T1000 (cell line): ENCODE data around the gene KCNMB2.
A peak's percentile ranks its signal among the peaks of the same experiment; 100 is the strongest.
"Not testable (repeated sequence)": the region's sequence is repeated elsewhere in the genome, so short reads cannot be mapped to it uniquely, and the experiment has no call there.

ENCODE experiments used
- DNase-seq: peaks from one replicate; lab custom pipeline; 2025; ENCODE audit warnings: mixed read lengths; lab: John Stamatoyannopoulos, UW

KCNMB2 gene

DNA sequence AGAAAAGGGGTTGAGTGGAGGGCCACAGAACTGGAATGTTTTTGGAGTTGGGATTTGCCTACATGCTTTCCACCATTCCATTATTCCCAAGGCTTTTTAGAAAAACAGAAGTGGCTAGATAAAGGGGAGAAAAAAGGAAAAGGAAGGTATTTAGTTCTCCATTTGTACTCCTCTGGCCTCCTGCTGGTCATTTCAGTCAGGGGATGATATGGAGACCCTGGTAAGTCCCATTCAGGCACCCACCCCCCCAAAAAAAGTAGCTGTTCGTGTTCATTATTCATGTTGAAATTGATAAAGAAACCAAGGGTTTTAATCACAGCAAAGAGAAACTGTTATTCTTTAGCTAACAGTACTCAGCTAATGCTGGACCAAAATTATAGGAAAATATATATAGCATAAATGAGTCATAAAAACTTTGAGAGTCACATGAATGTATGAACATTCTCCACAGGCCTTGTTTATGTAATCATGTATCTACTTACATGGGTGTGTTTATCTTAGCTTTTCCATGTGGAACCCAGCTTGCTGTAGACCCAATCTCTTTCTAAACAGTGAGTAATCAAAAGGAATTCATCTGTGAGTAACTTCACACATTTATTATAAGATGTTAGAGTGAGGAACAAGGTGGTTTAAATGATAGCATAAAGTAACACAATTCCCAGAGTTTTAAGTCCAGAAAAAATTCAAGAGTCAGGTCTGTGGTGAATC is 167.2 kb downstream of the KCNMB2 start:
- no peak for DNase-seq

- DNase-seq, result peak; percentile 13
Measured at GRCh38 chr3:178705925-178706324, 169.7 kb downstream of the KCNMB2 start.

DNA sequence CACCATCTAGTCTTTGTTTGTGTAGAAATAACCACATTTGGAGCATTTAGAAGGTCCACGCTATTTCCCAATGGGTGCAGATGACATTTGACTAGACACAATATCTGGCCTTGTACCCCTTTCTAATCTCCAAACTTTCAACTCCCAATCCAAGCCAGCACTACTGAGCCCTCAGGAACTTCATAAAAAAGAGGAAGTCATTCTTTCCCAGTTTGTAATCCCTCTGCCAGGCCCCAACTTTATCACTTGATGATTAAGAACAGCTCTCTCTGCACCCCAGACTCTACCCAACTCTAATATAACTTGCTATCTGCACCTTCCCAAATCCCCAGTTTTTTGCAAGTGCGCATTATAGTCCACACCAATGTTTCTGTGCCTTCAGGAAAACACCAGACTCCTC is 170.2 kb downstream of the KCNMB2 start:
- DNase-seq, result no peak

DNA sequence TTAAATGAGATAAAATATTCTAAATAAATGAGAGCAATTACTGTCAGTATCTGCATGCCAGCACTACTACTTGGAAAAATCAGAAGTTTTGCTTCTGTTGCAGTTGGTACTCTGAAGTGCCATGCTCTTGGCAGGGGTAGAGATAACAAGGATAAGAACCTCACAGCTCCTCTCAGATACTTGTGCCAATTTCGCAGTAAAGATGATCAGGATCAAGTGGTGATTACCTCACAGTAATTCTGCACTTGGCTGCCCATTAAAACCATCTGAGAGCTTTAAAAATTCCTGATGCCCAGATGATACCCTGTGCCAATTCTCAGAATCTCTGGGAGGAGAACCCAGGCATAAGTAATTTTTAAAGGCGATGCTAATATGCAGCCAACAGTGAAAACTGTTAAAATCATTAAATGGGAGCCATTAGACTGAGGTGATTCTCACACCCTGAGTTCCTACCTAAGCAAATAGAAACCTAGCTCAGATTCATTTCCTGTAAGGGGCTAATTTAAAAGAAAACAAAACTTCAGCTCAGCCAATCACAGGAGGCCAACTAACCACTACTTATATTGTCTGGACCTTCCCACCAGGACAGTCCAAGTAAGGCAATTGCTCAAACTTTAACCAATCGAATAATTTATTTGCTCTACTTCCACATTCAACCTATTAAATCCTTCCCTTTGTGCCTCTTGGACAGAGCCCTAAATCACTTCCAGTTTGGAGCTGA is 171.2 kb downstream of the KCNMB2 start:
- DNase-seq, result no peak

DNA sequence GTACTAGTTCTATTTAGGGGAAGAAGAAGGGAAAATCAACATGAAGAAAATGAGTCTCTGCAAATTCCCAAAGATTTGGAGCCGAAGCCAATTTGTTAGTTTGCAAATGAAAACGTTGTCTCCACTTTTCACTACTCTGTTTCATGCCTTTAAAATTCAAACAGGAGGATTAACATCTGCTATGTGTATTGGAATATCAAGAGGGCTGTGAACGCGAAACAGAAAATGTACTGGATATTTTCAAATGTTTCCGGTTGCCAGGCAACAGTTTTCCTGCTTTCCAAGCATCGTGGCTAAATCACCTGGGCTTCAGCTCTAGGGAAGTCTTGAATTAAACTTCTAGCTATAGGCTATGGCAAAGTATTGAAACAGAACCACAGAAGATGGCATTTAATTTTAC is 172.8 kb downstream of the KCNMB2 start:
- no peak for DNase-seq

DNA sequence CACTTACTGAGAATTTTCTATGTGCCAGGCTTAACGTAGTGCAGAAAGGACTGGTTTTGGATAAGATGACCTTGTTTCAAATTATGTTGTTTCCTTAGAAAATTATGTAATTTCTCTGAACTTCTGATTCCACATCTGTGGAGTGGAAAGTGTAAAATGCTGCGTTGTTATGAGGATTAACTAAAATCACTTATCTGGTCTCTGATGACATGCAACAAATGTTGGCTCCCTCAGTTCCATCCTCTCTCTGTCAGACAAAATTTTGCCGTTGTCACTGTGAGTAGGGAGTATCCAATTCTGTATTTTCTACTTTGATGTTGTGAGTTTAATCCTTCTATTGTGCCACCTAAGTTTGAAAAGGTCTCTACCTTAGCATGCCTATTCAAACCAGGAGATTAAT is 175.5 kb downstream of the KCNMB2 start:
- no peak for DNase-seq

GRCh38 chr3:178712247-178712646 is 176.0 kb downstream of the KCNMB2 start:
- no peak for DNase-seq

DNA sequence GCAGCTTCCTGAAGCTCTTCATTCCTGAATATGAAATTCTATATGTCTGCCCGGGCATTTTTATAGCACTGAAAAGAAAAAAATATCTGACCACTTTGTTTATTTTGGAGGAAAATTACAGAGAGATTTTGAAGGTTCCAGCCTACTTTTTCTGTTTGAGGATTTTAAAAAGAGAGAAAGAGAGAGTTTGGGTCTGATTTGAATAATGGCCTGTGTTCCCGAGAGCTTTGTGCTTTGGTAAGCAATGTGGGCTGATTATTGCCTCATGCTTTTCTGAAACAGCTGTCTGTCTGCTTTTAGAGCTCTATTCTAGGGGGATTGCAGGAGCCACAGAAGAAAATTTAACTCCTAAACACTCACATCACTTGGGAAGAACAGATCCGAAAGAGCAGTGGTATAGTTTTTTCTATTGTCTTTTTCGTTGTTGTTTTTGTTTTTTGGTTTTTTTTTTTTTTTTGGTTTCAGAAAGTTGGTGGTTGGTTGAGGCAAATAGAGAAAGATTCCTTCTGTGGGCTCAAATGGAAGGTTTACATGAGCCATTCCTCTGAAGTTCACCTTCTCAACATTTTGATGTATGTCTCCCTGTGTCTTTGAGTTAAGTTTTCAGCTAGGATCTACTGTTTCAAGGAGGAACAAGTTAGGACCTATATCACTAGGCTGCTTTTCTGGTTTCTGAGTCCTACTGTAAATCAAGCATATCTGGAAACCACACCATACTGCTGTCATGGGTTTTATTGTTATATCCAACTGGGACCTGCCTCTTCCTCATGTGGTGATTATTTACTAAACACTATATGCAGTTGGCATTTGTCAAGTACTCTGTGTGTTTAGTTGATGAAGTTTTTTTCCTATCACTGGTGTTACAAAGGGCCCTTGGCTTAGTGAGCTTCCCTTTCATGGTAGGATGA is 178.9 kb downstream of the KCNMB2 start:
- no peak for DNase-seq

DNA sequence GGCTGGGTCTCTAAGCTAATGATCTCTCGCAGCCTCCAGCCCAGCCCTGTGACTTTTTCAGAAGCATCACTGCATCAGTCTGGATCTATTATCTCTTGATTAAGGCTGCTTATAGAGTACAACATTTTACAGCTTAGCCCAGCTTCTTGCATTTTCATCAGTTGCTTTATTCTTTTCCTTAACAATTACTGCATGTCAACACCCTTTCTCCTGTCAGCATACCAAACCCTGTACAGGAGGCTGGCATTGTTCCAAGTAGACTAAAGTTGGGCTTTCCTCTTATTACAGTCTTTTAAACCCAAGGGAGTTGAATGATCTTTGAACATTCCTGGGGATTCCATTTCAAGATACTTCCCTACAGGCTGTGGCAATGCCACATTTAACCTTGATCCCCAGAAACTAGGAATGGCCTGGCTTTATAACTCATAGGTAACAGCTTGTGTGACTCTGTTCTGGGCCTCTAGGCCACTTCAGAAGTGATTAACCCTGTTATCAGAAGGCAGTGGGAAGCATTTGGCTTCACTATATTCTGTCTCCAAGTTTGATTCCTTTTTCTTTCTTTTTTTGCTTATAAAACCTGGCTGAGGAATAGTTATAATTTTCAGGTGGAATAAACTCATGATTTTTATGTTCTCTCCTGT is 182.9 kb downstream of the KCNMB2 start:
- no peak for DNase-seq

DNA sequence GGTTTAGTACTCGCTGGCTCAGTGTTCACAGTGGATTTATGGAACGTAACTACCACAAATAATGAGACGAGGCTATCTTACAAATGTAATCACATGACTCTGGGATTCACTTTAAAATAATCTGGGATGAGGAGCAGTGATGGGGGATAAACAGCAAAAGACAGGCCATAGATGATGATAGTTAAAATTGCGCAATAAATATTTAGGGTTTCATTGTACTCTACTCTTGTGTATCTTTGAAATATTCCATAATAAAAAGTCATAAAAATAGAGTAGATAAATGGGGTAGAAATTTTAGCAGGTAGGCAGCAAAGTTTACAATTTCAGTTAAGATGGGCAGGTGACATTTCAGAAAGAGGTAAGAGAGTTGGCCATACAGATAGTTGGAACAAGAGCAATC is 196.6 kb downstream of the KCNMB2 start:
- DNase-seq, result no peak

GRCh38 chr3:178735032-178735674 is 198.9 kb downstream of the KCNMB2 start:
- DNase-seq, result no peak

- DNase-seq, result no peak
Measured at GRCh38 chr3:178736300-178736699, 200.1 kb downstream of the KCNMB2 start.

GRCh38 chr3:178739720-178740119 is 203.5 kb downstream of the KCNMB2 start:
- no peak for DNase-seq

DNA sequence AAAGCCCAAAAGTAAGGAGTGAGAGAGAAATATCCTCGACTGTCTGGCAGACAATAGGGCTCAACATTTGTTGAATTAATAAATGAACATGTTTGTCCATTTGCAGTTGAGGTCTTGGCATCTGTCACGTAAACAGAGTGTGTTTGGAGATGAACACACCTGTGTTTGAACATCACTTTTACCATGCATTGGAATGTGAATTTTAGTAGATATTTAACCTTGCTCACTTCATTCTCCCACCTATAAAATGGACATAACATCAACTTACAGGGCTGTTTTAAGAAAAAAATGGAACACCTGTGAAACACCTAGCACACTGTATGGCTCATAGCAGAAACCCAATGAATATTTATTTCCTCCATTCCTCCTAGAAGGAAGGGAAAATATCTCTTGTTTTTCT is 204.8 kb downstream of the KCNMB2 start:
- DNase-seq, result no peak

DNA sequence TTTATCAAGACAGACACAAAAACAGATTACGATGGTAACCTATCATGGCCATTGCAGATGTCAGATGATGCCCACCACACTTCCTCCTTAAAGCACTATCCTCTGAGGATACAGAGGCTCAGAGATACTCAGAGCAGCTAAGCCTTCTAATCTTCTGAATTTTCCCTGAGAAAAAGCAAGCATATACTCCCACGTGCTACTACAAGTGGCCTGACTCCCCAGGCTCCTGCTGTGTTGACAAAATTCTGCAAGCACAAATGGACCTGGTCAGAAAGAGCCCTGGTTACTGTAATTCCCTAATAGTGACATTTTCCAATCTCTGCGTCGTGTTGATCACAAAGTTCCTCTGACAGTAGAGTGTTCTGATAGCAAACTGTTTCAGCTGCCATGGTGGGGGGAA is 207.1 kb downstream of the KCNMB2 start:
- DNase-seq, result no peak

DNA sequence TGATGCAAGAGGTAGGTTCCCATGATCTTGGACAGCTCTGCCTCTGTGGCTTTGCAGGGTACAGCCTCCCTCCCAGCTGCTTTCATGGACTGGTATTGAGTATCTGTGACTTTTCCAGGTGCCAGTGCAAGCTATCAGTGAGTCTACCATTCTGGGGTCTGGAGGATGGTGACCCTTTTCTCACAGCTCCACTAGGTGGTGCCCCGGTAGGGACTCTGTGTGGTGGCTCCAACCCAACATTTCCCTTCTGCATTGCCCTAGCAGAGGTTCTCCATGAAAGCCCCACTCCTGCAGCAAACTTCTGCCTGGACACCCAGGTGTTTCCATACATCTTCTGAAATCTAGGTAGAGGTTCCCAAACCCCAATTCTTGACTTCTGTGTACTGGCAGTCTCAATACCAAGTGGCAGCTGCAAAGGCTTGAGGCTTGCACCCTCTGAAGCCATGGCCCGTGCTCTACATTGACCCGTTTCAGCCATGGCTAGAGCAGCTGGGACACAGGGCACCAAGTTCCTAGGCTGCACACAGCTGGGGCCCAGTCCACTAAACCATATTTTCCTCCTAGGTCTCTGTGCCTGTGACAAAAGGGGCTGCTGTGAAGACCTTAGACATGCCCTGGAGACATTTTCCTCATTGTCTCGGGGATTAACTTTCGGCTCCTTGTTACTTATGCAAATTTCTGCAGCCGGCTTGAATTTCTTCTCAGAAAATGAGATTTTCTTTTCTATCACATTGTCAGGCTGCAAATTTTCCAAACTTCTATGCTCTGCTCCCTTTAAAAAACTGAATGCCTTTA is 209.8 kb downstream of the KCNMB2 start:
- DNase-seq, result not testable (repeated sequence)

DNA sequence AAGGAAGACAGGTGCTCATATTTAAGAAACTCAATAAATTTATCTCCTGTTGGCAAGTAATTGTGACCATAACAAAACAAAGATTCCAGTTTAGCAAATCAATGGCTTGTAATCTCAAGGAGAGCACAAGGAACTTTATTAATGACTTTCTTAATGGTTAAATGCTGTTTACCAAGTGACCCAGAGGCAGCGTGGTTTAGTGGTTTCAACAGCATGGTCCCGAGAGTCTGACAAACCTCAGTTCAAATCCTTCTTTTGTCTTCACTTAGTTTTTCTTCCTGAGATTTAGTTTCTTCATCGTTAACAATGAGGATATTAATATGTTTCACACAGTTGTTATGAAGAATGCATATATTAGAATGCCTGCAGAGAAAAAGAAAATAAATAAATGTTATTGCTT is 212.6 kb downstream of the KCNMB2 start:
- DNase-seq, result no peak

DNA sequence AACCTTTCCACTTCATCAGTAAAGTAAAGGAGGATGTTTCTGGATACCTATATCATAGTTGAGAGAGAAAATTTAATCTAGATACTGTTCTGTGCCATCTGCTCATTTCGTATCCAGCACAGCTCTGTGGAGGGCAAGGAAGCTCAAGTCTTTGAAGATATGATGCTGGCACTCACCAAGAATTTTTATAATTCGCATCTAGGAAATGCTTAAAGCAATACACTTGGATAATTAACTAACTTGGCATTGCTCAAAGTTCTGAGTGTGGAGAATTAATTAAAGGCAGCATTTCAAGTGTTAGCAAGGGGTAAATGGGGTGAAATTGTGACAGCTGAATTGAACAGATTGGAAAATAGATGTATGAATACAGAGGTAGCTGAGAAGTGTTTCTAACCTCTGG is 213.2 kb downstream of the KCNMB2 start:
- no peak for DNase-seq

DNA sequence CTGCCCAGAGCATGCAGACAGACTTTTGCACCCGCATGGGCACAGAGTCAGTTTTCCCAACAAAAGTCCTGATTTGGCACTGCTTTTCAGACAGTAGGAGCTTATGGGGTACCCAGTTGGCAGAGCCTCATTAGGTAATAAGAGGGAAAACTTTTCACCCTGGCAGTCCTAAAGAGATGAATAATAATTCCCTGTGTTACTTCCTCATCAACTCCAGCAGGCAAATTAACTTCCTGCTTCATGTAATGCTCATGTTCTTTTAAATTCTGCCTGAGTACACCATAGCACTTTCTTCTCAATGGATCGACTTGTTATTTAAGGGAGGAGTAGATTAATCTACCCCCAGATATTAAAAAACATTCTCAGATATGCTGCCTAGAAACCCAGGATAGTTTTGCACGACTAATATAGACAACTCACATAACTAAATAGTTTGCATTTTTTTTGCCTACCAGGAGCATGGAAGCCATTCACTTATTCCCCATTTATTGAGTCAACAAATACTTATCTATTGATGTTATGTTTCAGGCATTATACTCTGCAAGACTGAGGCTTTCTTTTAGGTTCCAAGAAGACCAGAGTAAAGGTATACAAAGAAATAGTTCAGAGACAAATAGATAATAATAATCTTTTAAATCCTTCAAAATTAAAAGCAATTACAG is 214.5 kb downstream of the KCNMB2 start:
- DNase-seq, result no peak

GRCh38 chr3:178752843-178753242 is 216.6 kb downstream of the KCNMB2 start:
- DNase-seq, result no peak
